DOHH2 (cell line): Measurements from ENCODE around the gene STXBP3.

Experiments
- H3F3A ChIP-seq: fragments of 200-600 bp; sonication (generic), shearing (Covaris generic); 2 replicates; pipeline ENCODE4 v1.6.0; 2016; ENCODE audit warnings: antibody characterized with exemption, mild to moderate bottlenecking; ENCODE audit not compliant: control insufficient read depth, insufficient read depth
- H3K27ac ChIP-seq: fragments of 200-600 bp; sonication (generic); 2 replicates; pipeline ENCODE4 v1.5.1; 2014; ENCODE audit warnings: low read depth, mild to moderate bottlenecking, low read length, moderate library complexity
- H3K27me3 ChIP-seq: fragments of 200-600 bp; sonication (generic); 2 replicates; pipeline ENCODE4 v1.6.1; 2014; ENCODE audit warnings: mild to moderate bottlenecking, low read length, mixed read lengths; ENCODE audit not compliant: control insufficient read depth
- H3K36me3 ChIP-seq: fragments of 200-600 bp; sonication (generic); 2 replicates; pipeline ENCODE4 v1.6.1; 2014; ENCODE audit warnings: mild to moderate bottlenecking, low read length, moderate library complexity, mixed read lengths; ENCODE audit not compliant: control insufficient read depth
- H3K4me1 ChIP-seq: fragments of 200-600 bp; sonication (generic); 2 replicates; pipeline ENCODE4 v1.6.1; 2014; ENCODE audit warnings: mild to moderate bottlenecking, low read length, mixed read lengths; ENCODE audit not compliant: control insufficient read depth
- H3K4me2 ChIP-seq: fragments of 200-600 bp; sonication (generic); 2 replicates; pipeline ENCODE4 v1.6.0; 2014; ENCODE audit warnings: mild to moderate bottlenecking, low read length, moderate library complexity
- H3K4me3 ChIP-seq: fragments of 200-600 bp; sonication (generic); 2 replicates; pipeline ENCODE4 v1.5.1; 2014; ENCODE audit warnings: mild to moderate bottlenecking, low read length, mixed read lengths
- H3K79me2 ChIP-seq: fragments of 200-600 bp; sonication (generic); 2 replicates; pipeline ENCODE4 v1.6.1; 2014; ENCODE audit warnings: mild to moderate bottlenecking, low read length, mixed read lengths; ENCODE audit not compliant: control insufficient read depth
- H3K9me2 ChIP-seq: fragments of 200-600 bp; sonication (generic); replicated peaks from 2 replicates; pipeline ENCODE4 v1.6.1; 2014; ENCODE audit warnings: mild to moderate bottlenecking, low read length, mixed read lengths; ENCODE audit not compliant: control insufficient read depth
- H3K9me3 ChIP-seq: fragments of 200-600 bp; sonication (generic); 2 replicates; pipeline ENCODE4 v1.6.1; 2014; ENCODE audit warnings: antibody characterized with exemption, low read length, mixed read lengths; ENCODE audit not compliant: control insufficient read depth, insufficient read depth
- H4K20me1 ChIP-seq: fragments of 200-600 bp; sonication (generic); 2 replicates; pipeline ENCODE4 v1.6.0; 2014; ENCODE audit warnings: low read depth, mild to moderate bottlenecking, antibody characterized with exemption, low read length, moderate library complexity; ENCODE audit not compliant: control insufficient read depth, insufficient read depth
- EZH2phosphoT487 ChIP-seq: fragments of 200-600 bp; sonication (generic); IDR thresholded peaks from 2 replicates; pipeline ENCODE4 v1.6.1; 2017; ENCODE audit warnings: borderline replicate concordance, mild to moderate bottlenecking, antibody characterized with exemption, low read length, moderate library complexity, mixed read lengths
- TF ChIP-seq, protein P1 (sequence below): fragments of 200-600 bp; sonication (generic); IDR thresholded peaks from one replicate; pipeline ENCODE4 v1.5.1; 2014; ENCODE audit warnings: antibody characterized with exemption, mild to moderate bottlenecking, low read depth, low read length; ENCODE audit not compliant: poor library complexity, severe bottlenecking

Gene STXBP3

DNA sequence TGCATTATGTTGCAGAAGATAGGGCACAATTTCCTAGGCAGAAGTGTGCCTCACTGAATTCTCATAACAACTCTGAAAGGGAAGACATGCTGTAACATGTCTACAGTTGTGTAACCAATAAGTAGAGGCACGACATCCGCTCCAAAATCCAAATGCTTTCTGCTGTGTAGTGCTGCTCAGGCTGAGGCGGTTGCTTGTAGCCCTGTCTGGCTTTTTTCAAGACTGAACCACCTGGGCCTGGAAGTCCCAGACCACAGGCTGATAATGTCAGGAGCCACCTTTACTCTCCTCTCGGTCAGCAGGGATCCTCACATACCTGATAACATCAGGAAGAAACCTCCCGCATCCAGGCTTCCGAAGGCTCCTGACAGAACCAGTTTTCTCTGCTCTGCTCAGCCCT lies 99.5 kb downstream of the STXBP3 start:
- H3K4me3 ChIP-seq, result no peak overlapping the region
- TF ChIP-seq, protein P1, sequence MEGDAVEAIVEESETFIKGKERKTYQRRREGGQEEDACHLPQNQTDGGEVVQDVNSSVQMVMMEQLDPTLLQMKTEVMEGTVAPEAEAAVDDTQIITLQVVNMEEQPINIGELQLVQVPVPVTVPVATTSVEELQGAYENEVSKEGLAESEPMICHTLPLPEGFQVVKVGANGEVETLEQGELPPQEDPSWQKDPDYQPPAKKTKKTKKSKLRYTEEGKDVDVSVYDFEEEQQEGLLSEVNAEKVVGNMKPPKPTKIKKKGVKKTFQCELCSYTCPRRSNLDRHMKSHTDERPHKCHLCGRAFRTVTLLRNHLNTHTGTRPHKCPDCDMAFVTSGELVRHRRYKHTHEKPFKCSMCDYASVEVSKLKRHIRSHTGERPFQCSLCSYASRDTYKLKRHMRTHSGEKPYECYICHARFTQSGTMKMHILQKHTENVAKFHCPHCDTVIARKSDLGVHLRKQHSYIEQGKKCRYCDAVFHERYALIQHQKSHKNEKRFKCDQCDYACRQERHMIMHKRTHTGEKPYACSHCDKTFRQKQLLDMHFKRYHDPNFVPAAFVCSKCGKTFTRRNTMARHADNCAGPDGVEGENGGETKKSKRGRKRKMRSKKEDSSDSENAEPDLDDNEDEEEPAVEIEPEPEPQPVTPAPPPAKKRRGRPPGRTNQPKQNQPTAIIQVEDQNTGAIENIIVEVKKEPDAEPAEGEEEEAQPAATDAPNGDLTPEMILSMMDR, result no peak
- TF ChIP-seq EZH2phosphoT487, result no peak
- H3F3A ChIP-seq, result no peaks in the 10 kb centered on the region
- no peaks in the 10 kb centered on the region for H3K4me1 ChIP-seq
- no peak overlapping the region for H3K4me2 ChIP-seq
- H3K27ac ChIP-seq, result no peak overlapping the region
- H4K20me1 ChIP-seq, result no peaks in the 10 kb centered on the region
- H3K36me3 ChIP-seq, result no peaks in the 10 kb centered on the region
- no peaks in the 10 kb centered on the region for H3K9me2 ChIP-seq
- peaks cover 19% of the 10 kb centered on the region; the same call in 1 of the 2 replicates for H3K27me3 ChIP-seq
- H3K9me3 ChIP-seq, result no peaks in the 10 kb centered on the region
- no peaks in the 10 kb centered on the region for H3K79me2 ChIP-seq

DNA sequence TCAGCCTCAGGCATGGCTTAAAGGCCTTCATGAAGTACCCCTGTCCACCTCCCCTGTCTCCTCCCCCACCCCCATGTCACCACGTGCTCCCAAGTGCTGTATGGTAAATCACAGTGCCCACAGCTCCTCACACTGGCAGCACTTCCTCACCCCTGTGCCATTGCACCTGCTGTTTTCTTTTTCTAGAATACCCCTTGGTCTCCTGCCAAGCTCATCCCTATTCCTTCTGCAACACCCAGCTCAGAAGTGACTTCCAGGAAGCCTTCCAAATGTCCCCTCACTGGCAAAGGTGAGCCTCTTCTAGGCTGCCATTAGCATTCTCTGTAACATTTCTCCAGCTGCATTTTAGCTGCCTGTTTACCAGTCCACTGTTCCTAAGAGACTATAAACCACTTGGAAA lies 101.0 kb downstream of the STXBP3 start:
- H3K4me3 ChIP-seq, result no peak overlapping the region
- no peaks in the 10 kb centered on the region for H3K79me2 ChIP-seq
- no peaks in the 10 kb centered on the region for H3K4me1 ChIP-seq
- H3K36me3 ChIP-seq, result no peaks in the 10 kb centered on the region
- TF ChIP-seq, protein P1, result no peak
- H3F3A ChIP-seq, result no peaks in the 10 kb centered on the region
- peaks cover 18% of the 10 kb centered on the region; the same call in 1 of the 2 replicates for H3K27me3 ChIP-seq
- H3K4me2 ChIP-seq, result no peak overlapping the region
- H4K20me1 ChIP-seq, result no peaks in the 10 kb centered on the region
- no peaks in the 10 kb centered on the region for H3K9me2 ChIP-seq
- no peak overlapping the region for H3K27ac ChIP-seq
- H3K9me3 ChIP-seq, result no peaks in the 10 kb centered on the region

DNA sequence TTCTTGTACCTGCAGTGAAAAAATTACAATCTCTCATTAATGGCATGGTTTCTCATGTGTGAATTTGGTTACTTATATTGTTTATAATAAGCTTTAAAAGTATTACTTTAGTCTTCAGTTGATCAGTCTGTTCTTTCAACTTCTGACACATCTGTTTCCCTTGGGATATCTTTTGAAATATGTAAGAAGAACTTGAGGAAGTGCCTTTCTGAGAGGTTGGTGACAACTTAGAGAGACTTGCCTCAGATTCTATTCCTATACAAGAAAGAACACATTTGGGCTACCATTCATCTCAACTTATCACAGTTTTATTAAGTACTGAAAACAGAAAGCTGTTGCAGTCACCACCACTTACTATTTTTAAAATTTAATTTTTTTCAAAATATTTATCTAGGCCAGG lies 102.3 kb downstream of the STXBP3 start:
- H3K36me3 ChIP-seq, result no peaks in the 10 kb centered on the region
- H3K4me2 ChIP-seq, result no peak overlapping the region

More for the DNA sequence above, 102.3 kb downstream of the STXBP3 start:
- Histone ChIP-seq H3K4me1 (no peaks in the 10 kb centered on the region), H3K4me3 (no peak overlapping the region), H3K27ac (no peak overlapping the region), H3K9me2 (no peaks in the 10 kb centered on the region), H3F3A (no peaks in the 10 kb centered on the region), H3K27me3 (peaks cover 17% of the 10 kb centered on the region; the same call in 1 of the 2 replicates), H4K20me1 (no peaks in the 10 kb centered on the region), H3K9me3 (no peaks in the 10 kb centered on the region), H3K79me2 (no peaks in the 10 kb centered on the region)
- TF ChIP-seq EZH2phosphoT487, result no peak
- TF ChIP-seq, protein P1, result no peak
